Upper lobe of right lung (tissue), 1 donor: ENCODE data around the gene UBE2S. TPM values are rescaled to one million over a fixed set of nuclear protein-coding genes. Genes with fewer than 3 reads are reported as not detected.

Experiments used
- ATAC-seq: fragments of 200-7000 bp; cut with Tn5 transposase; one replicate; pipeline ENCODE4 v1.9.1; 2020; ENCODE audit warnings: mild to moderate bottlenecking, moderate library complexity
- DNase-seq: peaks from one replicate; pipeline ENCODE4 v3.0.0-alpha.2; 2020
- H3K27ac ChIP-seq: fragments of 200-600 bp; one replicate; pipeline ENCODE4 v1.8.0; 2022
- H3K27me3 ChIP-seq: fragments of 200-600 bp; one replicate; pipeline ENCODE4 v1.8.0; 2022; ENCODE audit warnings: mild to moderate bottlenecking
- H3K36me3 ChIP-seq: fragments of 200-600 bp; one replicate; pipeline ENCODE4 v1.8.0; 2022
- H3K4me1 ChIP-seq: fragments of 200-600 bp; one replicate; pipeline ENCODE4 v1.8.0; 2022
- H3K4me3 ChIP-seq: fragments of 200-600 bp; one replicate; pipeline ENCODE4 v1.8.0; 2022; ENCODE audit warnings: mild to moderate bottlenecking
- H3K9me3 ChIP-seq: fragments of 200-600 bp; one replicate; pipeline ENCODE4 v1.8.0; 2022
- intact Hi-C: fragments of 100-400 bp; cut with DNase I; formaldehyde crosslinking; loops from one replicate; pipeline ENCODE4 v1.11.0; 2022
- total RNA-seq: library from RNA; stranded (reverse); fragmentation: NEBNext Ultra II Directional; extraction: Animal tissue kit (Norgen Biotek cat#: 25700); gene quantifications from one replicate; pipeline ENCODE4 v1.2.1, GENCODE V29; 2021
- TF ChIP-seq, protein P1 (sequence below): fragments of 200-600 bp; IDR thresholded peaks from one replicate; pipeline ENCODE4 v1.8.0; 2022; ENCODE audit warnings: antibody characterized with exemption
- donor health status: DM: no; HTN: yes; CAD: no; lungs with severe emphysema.

UBE2S gene
- total RNA-seq, 1 donor from 2014 or later = 19.5 TPM

DNA sequence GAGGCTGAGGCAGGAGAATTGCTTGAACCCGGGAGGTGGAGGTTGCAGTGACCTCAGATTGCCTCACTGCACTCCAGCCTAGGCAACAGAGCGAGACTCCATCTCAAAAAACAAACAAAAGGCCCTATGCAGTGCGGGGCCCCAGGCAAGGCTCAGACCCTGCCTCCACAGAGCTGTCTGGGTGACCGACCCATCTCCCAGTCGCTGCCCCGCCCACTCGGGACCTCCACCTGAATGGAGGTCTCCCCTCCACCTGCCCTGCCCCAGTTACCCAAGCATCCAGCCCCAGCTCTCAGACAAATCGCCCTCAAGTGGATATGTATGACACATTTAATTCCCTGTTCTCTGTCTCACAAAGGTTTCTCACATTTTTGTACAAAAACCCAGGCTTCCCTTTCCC, 42.3 kb downstream of the UBE2S start:
- Histone ChIP-seq H3K36me3 (no peaks in the 10 kb centered on the region), H3K27ac (no peak overlapping the region), H3K9me3 (no peaks in the 10 kb centered on the region), H3K27me3 (peaks cover 26% of the 10 kb centered on the region), H3K4me3 (no peak overlapping the region), H3K4me1 (peaks cover 5% of the 10 kb centered on the region)
- TF ChIP-seq, protein P1, sequence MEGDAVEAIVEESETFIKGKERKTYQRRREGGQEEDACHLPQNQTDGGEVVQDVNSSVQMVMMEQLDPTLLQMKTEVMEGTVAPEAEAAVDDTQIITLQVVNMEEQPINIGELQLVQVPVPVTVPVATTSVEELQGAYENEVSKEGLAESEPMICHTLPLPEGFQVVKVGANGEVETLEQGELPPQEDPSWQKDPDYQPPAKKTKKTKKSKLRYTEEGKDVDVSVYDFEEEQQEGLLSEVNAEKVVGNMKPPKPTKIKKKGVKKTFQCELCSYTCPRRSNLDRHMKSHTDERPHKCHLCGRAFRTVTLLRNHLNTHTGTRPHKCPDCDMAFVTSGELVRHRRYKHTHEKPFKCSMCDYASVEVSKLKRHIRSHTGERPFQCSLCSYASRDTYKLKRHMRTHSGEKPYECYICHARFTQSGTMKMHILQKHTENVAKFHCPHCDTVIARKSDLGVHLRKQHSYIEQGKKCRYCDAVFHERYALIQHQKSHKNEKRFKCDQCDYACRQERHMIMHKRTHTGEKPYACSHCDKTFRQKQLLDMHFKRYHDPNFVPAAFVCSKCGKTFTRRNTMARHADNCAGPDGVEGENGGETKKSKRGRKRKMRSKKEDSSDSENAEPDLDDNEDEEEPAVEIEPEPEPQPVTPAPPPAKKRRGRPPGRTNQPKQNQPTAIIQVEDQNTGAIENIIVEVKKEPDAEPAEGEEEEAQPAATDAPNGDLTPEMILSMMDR = no peak
- intact Hi-C loops = no loop called here
- ATAC-seq (no peak), DNase-seq (no peak)

DNA sequence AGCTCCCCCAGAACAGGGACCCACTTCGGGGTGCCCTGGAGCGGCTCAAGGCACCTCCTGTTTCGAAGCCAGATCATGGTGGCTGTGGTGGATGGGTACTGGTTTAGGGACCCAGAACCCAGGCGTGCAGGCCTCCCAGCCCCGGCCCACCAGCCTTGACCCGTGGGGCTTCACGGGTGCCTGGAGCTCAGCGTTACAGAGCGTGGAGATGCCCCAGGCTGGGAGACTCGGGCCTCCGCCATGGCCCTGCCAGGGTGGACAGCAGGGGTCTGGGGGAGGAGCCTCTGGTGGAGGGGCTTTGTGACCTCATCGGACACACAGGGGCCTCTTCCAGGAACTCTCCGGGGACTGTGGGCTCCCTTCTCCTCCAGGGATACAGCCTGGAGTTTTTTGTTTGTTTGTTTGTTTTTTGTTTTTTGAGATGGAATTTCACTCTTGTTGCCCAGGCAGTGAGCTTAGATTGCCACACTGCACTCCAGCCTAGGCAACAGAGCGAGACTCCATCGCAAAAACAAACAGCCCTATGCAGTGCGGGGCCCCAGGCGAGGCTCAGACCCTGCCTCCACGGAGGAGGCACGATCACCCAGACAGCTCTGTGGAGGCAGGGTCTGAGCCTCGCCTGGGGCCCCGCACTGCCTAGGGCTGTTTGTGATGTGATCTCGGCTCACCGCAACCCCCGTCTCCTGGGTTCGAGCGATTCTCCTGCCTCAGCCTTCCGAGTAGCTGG, 44.4 kb downstream of the UBE2S start, which contains the start of gene GARIN5B:
GARIN5B (minus strand) TSS at position 271 of the 727 bp plus-strand sequence; CDS start at position 77, 194 bp downstream.
- H3K9me3 ChIP-seq = no peaks in the 10 kb centered on the region
- ATAC-seq (no peak), DNase-seq (no peak)
- intact Hi-C loops = no loop called here
- H3K27me3 ChIP-seq = peaks cover 8% of the 10 kb centered on the region
- no peak within 1 kb of the TSS for H3K27ac ChIP-seq
- H3K36me3 ChIP-seq = no peaks in the 10 kb centered on the region
- TF ChIP-seq, protein P1 = no peak
- no peak within 1 kb of the TSS for H3K4me3 ChIP-seq
- H3K4me1 ChIP-seq = no peaks in the 10 kb centered on the region

DNA sequence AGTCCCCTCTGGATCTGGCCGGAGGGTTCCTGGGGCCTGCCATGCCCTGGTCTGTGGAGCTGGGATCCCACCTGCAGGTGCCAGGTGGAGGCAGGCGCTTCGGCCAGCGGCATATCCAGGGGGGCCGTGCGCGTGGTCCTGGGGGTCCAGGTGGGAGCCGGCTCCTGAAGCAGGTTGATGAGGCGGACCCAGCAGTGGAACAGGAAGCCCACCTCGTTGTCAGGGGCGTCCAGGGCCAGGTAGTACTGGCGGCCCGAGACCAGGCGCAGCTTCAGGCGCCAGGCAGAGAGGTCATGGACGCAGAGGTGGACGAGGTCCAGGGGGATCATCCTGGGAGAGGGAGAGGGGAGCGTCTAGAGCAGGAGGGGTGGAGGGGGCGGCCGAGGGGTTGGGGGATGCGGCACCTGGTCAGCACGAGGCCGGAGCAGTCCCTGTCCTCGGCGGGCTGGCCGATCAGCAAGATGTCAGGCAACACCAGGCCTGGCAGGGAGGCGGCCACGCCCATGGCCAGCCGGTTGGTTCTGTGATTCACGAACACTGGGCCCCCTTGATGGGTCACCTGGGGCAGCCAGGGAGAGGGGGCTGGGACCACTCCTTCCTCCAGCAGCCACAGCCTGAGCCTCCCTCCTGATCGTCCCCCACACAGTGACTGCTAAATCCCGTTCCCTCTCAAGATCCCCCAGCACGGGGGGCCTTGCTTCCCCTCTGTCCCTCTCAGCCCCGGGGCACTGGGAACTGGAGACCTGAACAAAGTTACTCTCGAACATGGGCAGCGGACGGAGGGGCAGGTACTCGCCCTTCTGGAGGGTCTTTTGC, 45.2 kb downstream of the UBE2S start:
- Histone ChIP-seq H3K4me3 (no peak overlapping the region), H3K4me1 (no peaks in the 10 kb centered on the region), H3K36me3 (no peaks in the 10 kb centered on the region), H3K9me3 (no peaks in the 10 kb centered on the region), H3K27ac (no peak overlapping the region), H3K27me3 (peaks cover 5% of the 10 kb centered on the region)
- no peak for DNase-seq
- TF ChIP-seq, protein P1 = no peak
- no peak for ATAC-seq
- intact Hi-C loops = no loop called here

DNA sequence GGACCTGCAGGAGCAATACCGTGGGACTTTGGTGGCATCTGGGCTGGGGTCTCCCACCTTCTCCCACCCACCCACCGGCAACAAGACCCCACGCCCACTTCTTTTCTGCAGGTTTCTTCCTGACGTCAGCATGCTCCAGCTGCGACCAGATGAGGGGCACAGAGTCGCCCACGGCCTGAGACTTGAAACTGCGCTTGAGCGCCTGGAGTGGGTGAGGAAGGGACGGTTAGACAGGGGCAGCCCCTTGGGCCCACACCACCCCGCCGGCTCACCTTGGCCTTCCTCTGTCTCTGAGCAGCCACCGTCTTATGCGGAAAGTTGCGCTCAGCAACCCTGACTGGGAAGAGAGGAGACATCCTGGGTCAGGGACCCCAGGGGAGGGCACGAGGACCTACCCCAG, 46.7 kb downstream of the UBE2S start:
- Histone ChIP-seq H3K36me3 (no peaks in the 10 kb centered on the region), H3K4me1 (no peaks in the 10 kb centered on the region), H3K9me3 (no peaks in the 10 kb centered on the region), H3K27ac (no peak overlapping the region), H3K4me3 (no peak overlapping the region), H3K27me3 (no peaks in the 10 kb centered on the region)
- no peak for ATAC-seq
- TF ChIP-seq, protein P1 = no peak
- DNase-seq = no peak
- intact Hi-C loops = no loop called here

DNA sequence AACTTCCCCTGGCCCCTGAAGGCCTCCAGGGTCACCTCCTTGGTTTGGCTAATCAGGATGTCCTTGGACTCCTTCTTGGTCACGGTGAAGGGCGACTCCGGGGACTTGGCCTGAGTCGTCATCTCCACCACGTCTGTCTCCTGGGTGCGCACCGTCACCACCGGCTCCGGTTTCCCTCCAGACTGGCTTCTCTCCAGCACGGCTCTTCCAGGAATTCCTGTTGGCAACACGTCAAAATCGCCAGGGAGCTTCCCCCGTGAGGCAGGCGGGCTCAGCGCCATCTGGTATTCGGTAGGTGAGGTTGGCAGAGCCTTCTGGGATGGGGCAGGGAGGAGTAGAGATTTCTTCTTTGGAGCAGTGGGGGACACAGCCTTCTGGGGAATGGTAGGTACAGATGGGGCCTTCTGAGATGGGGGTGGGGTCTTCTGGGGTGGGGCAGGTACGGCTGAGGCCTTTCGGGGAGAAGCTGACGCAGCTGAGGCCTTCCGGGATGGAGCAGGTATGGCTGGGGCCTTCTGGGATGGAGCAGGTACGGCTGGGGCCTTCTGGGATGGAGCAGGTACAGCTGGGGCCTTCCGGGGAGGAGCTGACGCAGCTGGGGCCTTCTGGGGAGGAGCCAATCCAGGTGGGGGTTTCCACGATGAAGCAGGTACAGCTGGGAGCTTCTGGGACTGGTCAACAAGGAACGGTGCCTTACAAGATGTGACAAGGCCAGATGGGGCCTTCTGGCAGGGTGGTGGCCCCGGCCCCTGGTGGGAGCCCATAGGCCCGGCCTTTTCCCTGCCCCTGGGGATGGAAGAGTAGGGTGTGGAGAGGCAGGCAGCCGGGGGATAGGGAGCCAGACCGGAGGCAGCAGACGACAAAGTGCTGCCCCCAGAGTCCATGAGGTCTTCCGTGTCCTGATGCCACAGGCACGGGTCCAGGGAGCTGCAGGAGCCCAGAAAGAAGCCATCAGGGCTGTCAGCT, 48.4 kb downstream of the UBE2S start:
- intact Hi-C loops = no loop called here
- peaks cover 7% of the 10 kb centered on the region for H3K27me3 ChIP-seq

More for the DNA sequence above, 48.4 kb downstream of the UBE2S start:
- DNase-seq (no peak), ATAC-seq (no peak)
- no peaks in the 10 kb centered on the region for H3K9me3 ChIP-seq
- H3K27ac ChIP-seq = no peak overlapping the region
- no peak overlapping the region for H3K4me3 ChIP-seq
- peaks cover 5% of the 10 kb centered on the region for H3K4me1 ChIP-seq
- TF ChIP-seq, protein P1 = no peak
- no peaks in the 10 kb centered on the region for H3K36me3 ChIP-seq
